GM18505 (cell line): ENCODE results near the gene RFX6.

Experiments
- ATAC-seq: cut with Tn5 transposase; IDR thresholded peaks from one replicate; pipeline ENCODE4 v1.9.1; 2021; ENCODE audit not compliant: unreplicated experiment
- POLR2A ChIP-seq: IDR thresholded peaks from 4 replicates; pipeline ENCODE4 v1.6.1; 2011; ENCODE audit warnings: borderline replicate concordance; ENCODE audit not compliant: insufficient read depth, insufficient read length; ENCODE audit errors: extremely low read depth

The RFX6 gene

DNA sequence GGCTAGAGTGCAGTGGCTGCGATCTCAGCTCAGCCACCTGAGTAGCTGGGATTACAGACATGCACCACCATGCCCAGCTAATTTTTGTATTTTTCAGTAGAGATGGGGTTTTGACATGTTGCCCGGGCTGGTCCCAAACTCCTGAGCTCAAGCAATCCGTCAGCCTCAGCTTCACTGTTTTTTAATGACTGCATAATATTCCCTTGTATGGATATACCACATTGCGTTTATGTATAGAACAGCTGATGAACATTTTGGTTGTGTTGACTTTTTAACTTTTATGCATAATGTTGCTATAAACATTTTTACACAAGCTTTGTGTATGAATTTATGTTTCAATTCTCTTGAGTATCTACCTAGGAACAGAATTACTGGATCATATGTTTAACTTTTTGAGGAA is 4.3 kb upstream of the RFX6 start:
- no peak for TF ChIP-seq POLR2A
- ATAC-seq, result no peak

DNA sequence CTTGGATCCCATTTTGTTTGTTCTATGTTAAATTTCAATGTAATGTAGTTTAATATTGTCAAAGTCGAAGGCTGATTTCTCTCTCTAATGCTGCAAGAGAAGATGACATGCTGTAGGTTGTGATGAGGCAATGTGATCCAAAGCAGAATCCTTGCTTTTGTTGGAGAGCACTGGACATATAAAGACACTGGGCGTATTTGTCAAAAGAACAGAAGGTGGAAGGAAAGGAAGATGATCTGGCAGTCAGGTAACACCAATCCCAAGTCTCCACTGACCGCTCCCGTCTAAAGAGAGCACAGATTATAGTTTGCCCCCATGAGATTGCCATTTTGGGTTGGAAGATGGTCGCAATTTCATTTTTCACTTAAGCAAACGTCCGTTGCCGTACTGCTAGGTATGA is 935 bp upstream of the RFX6 start:
- no peak for TF ChIP-seq POLR2A
- no peak for ATAC-seq

DNA sequence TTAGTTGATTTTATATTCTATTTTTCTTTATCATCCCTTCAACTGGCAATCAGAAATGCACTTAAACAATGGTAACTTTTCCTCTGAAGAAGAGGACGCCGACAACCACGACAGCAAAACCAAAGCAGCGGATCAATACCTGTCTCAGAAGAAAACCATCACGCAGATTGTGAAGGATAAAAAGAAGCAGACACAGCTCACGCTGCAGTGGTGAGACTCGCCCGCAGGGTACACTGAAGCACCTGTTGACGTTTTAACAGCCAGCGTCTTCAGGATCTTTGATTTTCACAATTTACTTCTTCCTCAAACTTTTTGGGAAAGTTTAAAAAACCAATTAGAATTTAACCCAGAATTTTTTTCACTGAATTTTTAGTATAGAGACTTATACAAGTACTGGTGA is 701 bp downstream of the RFX6 start:
- TF ChIP-seq POLR2A, result no peak
- ATAC-seq, result no peak

DNA sequence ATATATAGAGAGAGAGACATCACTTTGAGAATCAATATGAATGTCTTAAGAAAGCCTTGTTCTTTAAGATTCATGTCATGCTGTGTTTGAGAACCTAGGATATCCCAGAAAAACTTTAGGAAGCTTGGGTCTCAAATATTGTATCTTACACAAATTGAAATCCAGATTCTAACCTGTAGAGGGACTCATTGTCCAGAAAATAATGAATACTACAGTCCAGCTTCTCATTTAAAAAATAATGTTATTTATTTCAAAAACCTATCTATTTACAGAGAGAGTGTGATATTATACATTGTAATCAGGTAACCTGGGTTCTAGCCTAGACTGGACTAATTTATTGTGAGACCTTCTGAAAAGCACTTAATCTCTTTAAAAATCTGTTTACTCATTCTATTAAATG is 4.2 kb downstream of the RFX6 start:
- no peak for TF ChIP-seq POLR2A
- no peak for ATAC-seq

GRCh38 chr6:116883005-116883404 is 6.0 kb downstream of the RFX6 start:
- TF ChIP-seq POLR2A, result no peak
- no peak for ATAC-seq

DNA sequence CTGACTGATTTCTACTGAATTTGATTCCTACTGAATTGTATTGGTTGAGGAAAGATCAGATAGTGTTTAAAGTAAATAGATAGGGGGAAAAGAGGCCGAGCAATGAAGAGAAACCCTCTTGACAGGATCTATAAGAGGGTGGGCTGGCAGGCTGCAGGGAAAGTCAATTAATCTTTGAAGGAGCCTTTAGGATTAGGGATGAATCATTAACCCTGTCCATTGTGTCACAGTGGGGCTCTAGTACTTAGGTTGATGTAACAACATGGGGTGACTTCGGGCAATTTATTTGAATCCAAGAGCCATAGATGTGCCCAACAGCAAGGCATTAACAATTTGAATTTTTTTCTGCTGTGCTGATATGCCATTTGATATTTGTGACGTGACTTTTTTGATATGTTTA is 7.5 kb downstream of the RFX6 start:
- no peak for ATAC-seq
- no peak for TF ChIP-seq POLR2A

DNA sequence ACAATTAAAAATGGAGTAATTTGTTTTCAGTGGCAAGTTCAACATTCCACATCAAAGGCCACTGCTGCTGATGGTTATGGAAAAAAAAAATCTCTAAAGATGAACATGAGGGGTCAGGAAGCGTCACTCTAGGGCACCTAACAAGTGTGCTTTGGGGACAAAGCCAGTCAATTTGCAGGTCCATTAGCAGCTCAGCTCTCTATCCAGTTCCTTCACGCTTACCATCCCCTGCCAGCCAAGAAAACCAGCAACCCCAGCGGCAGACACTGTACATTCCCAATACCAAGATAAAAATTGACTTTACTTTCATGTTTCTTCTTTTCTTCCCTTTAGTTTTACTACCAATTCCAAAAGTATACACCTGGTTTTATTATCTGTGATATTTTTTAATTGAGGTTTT is 10.1 kb downstream of the RFX6 start:
- ATAC-seq, result no peak
- no peak for TF ChIP-seq POLR2A

DNA sequence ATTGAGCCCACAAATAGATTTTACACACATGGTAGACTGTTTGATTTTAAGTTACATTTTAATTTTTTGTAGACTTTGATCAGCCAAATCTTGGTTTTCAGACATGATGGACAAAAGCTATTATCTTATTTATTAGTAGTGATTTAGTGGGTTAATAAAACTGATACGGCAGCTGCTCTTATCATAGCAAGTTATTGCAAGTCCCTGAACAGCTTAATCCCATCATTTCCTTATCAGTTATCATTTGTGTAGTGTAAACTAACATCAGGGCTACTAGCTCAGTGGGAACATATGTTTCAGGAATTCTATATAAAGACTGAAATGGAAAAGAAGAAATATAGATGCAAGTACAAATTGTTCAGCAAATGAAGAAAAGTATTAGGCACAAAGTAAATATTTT is 10.9 kb downstream of the RFX6 start:
- TF ChIP-seq POLR2A, result no peak
- ATAC-seq, result no peak

DNA sequence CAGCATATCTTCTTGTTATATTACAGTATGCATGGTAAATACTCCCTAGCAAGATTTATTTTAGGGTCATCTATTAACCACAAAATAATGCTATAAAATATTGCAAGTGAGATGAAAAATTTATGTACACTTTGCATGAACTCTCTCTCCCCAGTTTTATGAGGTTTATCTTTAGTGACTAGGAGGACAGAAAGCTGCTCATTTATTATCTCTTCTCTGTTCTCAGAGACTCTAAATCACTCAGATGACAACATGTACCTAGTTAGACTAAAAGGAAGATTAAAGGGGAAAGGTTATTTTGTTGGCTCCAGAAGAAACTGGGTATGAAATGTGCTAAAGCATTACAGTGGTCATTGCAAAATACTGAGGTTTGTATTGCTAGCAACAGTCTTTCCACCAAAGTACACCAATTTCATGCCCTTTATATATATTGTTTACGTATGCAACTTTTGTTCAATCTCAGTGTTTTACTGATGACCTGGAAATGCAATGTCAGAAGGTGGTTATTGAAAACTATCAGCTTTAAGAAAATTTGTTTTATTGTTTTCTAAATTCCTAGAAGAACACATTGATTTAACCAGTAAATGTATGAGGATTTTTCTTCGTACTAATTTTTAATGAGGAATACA is 11.8 kb downstream of the RFX6 start:
- no peak for TF ChIP-seq POLR2A
- no peak for ATAC-seq

- no peak for TF ChIP-seq POLR2A
- no peak for ATAC-seq
Measured at GRCh38 chr6:116894669-116895068, 17.6 kb downstream of the RFX6 start.

DNA sequence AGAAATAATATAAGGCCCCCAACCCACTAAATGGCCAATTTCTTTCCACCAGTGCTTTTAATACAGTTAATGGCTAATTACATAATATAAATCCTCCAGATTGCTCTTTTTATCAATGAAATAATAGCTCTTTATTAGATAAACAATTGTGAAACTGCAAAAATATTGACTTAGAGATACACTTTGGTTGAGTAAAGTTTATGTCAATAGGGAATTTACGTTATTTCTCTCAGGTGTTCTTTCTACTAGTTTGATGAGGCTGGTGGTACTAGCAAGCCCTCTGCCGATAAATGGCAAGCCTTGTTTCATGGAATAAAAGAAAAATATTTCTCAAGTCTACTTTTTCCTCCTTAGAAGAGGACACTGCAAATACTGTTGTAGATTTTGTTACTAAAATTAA is 18.9 kb downstream of the RFX6 start:
- ATAC-seq, result no peak
- no peak for TF ChIP-seq POLR2A

DNA sequence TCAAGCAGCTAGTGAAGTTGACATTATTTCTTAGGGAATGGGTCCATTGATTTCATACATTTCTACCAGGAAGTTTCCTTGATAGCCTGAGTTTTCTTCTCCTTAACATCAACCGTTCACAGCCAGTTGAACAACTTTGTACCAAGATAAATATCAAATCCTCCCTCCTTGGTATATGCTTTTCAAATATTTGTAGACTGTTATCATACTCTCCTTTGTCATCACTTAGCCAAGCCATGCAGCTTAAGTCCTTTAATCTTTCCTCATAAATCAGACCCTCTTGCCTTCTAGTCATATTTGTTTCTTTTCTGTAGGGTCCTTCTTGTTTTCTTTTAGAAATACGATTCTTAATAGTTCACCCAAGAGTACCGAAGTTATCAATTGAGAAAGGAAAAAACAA is 25.6 kb downstream of the RFX6 start:
- no peak for TF ChIP-seq POLR2A
- no peak for ATAC-seq

DNA sequence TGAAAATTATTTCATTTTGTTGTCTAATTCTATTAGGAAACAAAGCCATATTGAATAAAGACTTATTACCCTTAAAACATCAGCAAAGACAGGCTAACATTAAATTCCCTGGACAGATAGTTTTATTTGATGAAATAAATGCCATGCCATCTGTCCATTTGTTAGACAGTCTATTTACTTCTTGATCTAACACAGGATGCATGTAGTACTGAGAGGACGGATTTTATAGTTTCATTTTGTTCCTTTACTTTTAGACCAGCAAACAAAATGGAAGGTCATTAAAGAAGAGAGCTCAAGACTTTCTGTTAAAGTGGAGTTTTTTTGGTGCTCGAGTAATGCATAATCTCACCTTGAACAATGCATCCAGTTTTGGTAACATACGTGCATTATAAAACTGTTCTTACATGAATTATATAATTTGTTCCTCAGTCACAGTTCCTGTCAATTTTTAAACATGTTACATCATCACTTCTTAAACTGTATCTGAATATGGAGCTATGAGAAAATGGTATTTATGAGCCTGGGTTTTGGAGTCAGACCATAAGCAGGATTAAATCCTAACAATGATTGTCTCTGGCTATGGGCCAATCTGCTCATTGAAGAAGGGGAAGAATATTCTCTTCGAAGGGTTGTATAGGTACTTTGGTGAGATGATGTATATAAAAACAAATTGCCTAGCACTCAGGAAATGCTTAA is 46.0 kb downstream of the RFX6 start:
- TF ChIP-seq POLR2A, result no peak
- ATAC-seq, result no peak

DNA sequence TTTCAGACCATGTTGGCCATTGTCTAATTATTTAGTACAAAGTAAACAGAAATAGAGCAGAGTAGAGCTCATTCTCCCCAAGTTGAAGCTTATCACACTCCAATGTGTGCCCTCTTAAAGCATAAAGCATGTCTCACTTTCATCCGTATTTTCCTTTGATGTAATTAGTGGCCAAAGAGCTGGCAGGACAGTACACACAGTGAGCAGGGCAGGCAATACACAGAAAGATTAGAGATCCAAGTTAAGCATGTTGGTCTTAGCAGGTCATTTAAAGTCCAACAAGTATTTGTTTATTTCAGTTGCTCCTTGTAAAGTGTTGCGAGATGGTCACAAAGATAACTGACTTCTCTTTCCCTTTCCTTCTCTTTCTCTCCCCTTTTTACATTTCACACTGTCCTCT is 47.2 kb downstream of the RFX6 start:
- TF ChIP-seq POLR2A, result no peak
- no peak for ATAC-seq
